BE2C (cell line): Measurements from ENCODE around the gene TAF1C.
"Not testable (repeated sequence)": the region's sequence is repeated elsewhere in the genome, so short reads cannot be mapped to it uniquely, and the experiment has no call there.

Experiments
- DNase-seq: peaks from one replicate; pipeline ENCODE4 v3.0.0-alpha.2; 2020
- H3K27me3 ChIP-seq: fragments of 250-450 bp; sonication (Bioruptor Pico); 2 replicates; pipeline ENCODE4 v1.5.1; 2020; ENCODE audit warnings: mild to moderate bottlenecking
- H3K36me3 ChIP-seq: fragments of 250-450 bp; sonication (Bioruptor Pico); 2 replicates; pipeline ENCODE4 v1.5.1; 2020; ENCODE audit warnings: mild to moderate bottlenecking
- H3K4me1 ChIP-seq: fragments of 250-450 bp; sonication (Bioruptor Pico); 2 replicates; pipeline ENCODE4 v1.5.1; 2020
- H3K4me3 ChIP-seq: 2 replicates; pipeline ENCODE4 v1.5.1; 2011; ENCODE audit warnings: low read depth, low read length
- H3K9me3 ChIP-seq: fragments of 250-450 bp; sonication (Bioruptor Pico); 2 replicates; pipeline ENCODE4 v1.5.1; 2020
- CTCF ChIP-seq: IDR thresholded peaks from 2 replicates; pipeline ENCODE4 v1.5.1; 2012; ENCODE audit warnings: mild to moderate bottlenecking, low read depth, low read length

Gene TAF1C

GRCh38 chr16:84205976-84206691 is 19.3 kb upstream of the TAF1C start:
- TF ChIP-seq CTCF: no peak
- DNase-seq: no peak
- H3K4me3 ChIP-seq: no peak overlapping the region
- H3K27me3 ChIP-seq: no peaks in the 10 kb centered on the region
- H3K36me3 ChIP-seq: no peaks in the 10 kb centered on the region
- no peaks in the 10 kb centered on the region for H3K9me3 ChIP-seq
- H3K4me1 ChIP-seq: peaks cover 7% of the 10 kb centered on the region

- not testable (repeated sequence) for H3K4me1 ChIP-seq, H3K27me3 ChIP-seq, H3K9me3 ChIP-seq, DNase-seq, H3K36me3 ChIP-seq, H3K4me3 ChIP-seq
Observed at GRCh38 chr16:84205123-84205522, 18.3 kb upstream of the TAF1C start.

- not testable (repeated sequence) for DNase-seq, H3K4me3 ChIP-seq, H3K36me3 ChIP-seq, H3K4me1 ChIP-seq, H3K27me3 ChIP-seq, H3K9me3 ChIP-seq
Observed at GRCh38 chr16:84204551-84204950, 17.7 kb upstream of the TAF1C start.

- Histone ChIP-seq H3K4me1 (no peaks in the 10 kb centered on the region), H3K27me3 (no peaks in the 10 kb centered on the region), H3K9me3 (no peaks in the 10 kb centered on the region), H3K4me3 (no peak overlapping the region), H3K36me3 (no peaks in the 10 kb centered on the region)
- no peak for DNase-seq
- no peak for TF ChIP-seq CTCF
Observed at GRCh38 chr16:84199861-84200260, 13.0 kb upstream of the TAF1C start.

GRCh38 chr16:84199097-84199496 is 12.2 kb upstream of the TAF1C start:
- no peaks in the 10 kb centered on the region for H3K4me1 ChIP-seq
- no peaks in the 10 kb centered on the region for H3K27me3 ChIP-seq
- H3K9me3 ChIP-seq: no peaks in the 10 kb centered on the region
- DNase-seq: no peak
- no peak overlapping the region for H3K4me3 ChIP-seq
- no peak for TF ChIP-seq CTCF
- H3K36me3 ChIP-seq: no peaks in the 10 kb centered on the region

GRCh38 chr16:84198401-84198800 is 11.5 kb upstream of the TAF1C start:
- no peaks in the 10 kb centered on the region for H3K4me1 ChIP-seq
- no peak for TF ChIP-seq CTCF
- H3K36me3 ChIP-seq: no peaks in the 10 kb centered on the region
- DNase-seq: peak; percentile 43
- H3K27me3 ChIP-seq: no peaks in the 10 kb centered on the region
- H3K4me3 ChIP-seq: no peak overlapping the region
- H3K9me3 ChIP-seq: no peaks in the 10 kb centered on the region

GRCh38 chr16:84197466-84198128 is 10.7 kb upstream of the TAF1C start:
- TF ChIP-seq CTCF: no peak
- no peak for DNase-seq
- H3K36me3 ChIP-seq: no peaks in the 10 kb centered on the region
- no peak overlapping the region for H3K4me3 ChIP-seq
- H3K9me3 ChIP-seq: no peaks in the 10 kb centered on the region
- H3K4me1 ChIP-seq: no peaks in the 10 kb centered on the region
- no peaks in the 10 kb centered on the region for H3K27me3 ChIP-seq
